H1 (cell line): ENCODE measurements around the gene CDC5L. TPM values are rescaled to one million over a fixed set of nuclear protein-coding genes. Genes with fewer than 3 reads are reported as not detected.

ENCODE experiments used
- GTF2F1 ChIP-seq: IDR thresholded peaks from 2 replicates; pipeline ENCODE4 v1.6.1; 2012; ENCODE audit warnings: low read depth, low read length, improper control_type of control experiment, borderline replicate concordance
- HDAC2 ChIP-seq, 2 experiments: fragments of 300-600 bp in 1 of 2; sonication (generic) in 1 of 2; IDR thresholded peaks; 2 replicates each; pipeline ENCODE4 v1.6.1; 2011 to 2012; ENCODE audit warnings: low read depth in 2 of 2, low read length in 2 of 2, mild to moderate bottlenecking in 2 of 2, moderate library complexity in 2 of 2, borderline replicate concordance in 1 of 2, inconsistent platforms in 1 of 2
- KDM4A ChIP-seq: IDR thresholded peaks from one replicate; pipeline ENCODE4 v1.7.1; 2012; ENCODE audit warnings: low read depth, mild to moderate bottlenecking, moderate library complexity, low read length, inconsistent platforms; ENCODE audit not compliant: severe bottlenecking
- POU5F1 ChIP-seq: IDR thresholded peaks from 2 replicates; pipeline ENCODE4 v1.6.1; 2011; ENCODE audit warnings: low read depth, mild to moderate bottlenecking, low read length, moderate library complexity
- SIRT6 ChIP-seq: IDR thresholded peaks from one replicate; pipeline ENCODE4 v1.7.1; 2012; ENCODE audit warnings: low read length, inconsistent platforms
- ZNF274 ChIP-seq: IDR thresholded peaks from 2 replicates; pipeline ENCODE4 v1.7.0; 2012; ENCODE audit warnings: low read length, borderline replicate concordance; ENCODE audit errors: extremely low read depth
- polyA plus RNA-seq, 7 experiments: library from polyadenylated mRNA; depleted of rRNA in 3 of 7; stranded (reverse) in 5 of 7; unstranded in 2 of 7; fragments of >200 nt in 5 of 7; fragments of 200-250 nt in 2 of 7; gene quantifications; 1 replicate in 5 of 7; 2 replicates in 1 of 7; 4 replicates in 1 of 7; pipeline versions ENCODE4 v1.2.1 to v1.2.3, GENCODE V29; 2011 to 2013; ENCODE audit warnings: missing spikeins in 2 of 7, mixed read lengths in 2 of 7
- total RNA-seq: library from RNA; stranded (reverse); fragmentation: NEBNext Ultra II Directional; extraction: Animal tissue kit (Norgen Biotek cat#: 25700); gene quantifications from 2 replicates; pipeline ENCODE4 v1.2.1, GENCODE V29; 2021

The CDC5L gene
- total and polyA plus RNA-seq, 2 of the 8 experiments (the other 6 are each of a cell fraction or from before 2014, with no cell fraction given), result 8.4 to 32.8 TPM

GRCh38 chr6:44481760-44482159, 94.3 kb downstream of the CDC5L start (continued):
- no peak for TF ChIP-seq SIRT6
- no peak for TF ChIP-seq GTF2F1
- TF ChIP-seq HDAC2 (IDR thresholded peaks at IDR 0.05; ENCODE audit: borderline replicate concordance in 1 of 2, low read depth in 2 of 2, low read length in 2 of 2), result no peak
- TF ChIP-seq ZNF274, result no peak
- TF ChIP-seq POU5F1, result no peak
- TF ChIP-seq KDM4A, result no peak
